ENCODE results near the gene PALMD.

PALMD gene

GRCh38 chr1:99657213-99658030 is 11.5 kb downstream of the PALMD start:
- in situ Hi-C loops (cut with MboI; ENCODE audit: low sequenced_read_pairs) = no loop called here

- in situ Hi-C loops (cut with MboI; ENCODE audit: low sequenced_read_pairs) = no loop called here
These were observed 12.0 kb downstream of the PALMD start for GRCh38 chr1:99658031-99658290.

- in situ Hi-C loops (cut with MboI; ENCODE audit: low sequenced_read_pairs) = no loop called here
These were observed 13.9 kb downstream of the PALMD start for GRCh38 chr1:99659755-99660210.

- in situ Hi-C loops (cut with MboI; ENCODE audit: low sequenced_read_pairs) = no loop called here
These were observed 14.6 kb downstream of the PALMD start for GRCh38 chr1:99660496-99660895.

- in situ Hi-C loops (cut with MboI; ENCODE audit: low sequenced_read_pairs) = no loop called here
These were observed 15.9 kb downstream of the PALMD start for GRCh38 chr1:99661780-99662179.

GRCh38 chr1:99662539-99663080 is 16.7 kb downstream of the PALMD start:
- in situ Hi-C loops (cut with MboI; ENCODE audit: low sequenced_read_pairs) = no loop called here

GRCh38 chr1:99663501-99663900 is 17.6 kb downstream of the PALMD start:
- in situ Hi-C loops (cut with MboI; ENCODE audit: low sequenced_read_pairs) = no loop called here

- in situ Hi-C loops (cut with MboI; ENCODE audit: low sequenced_read_pairs) = no loop called here
These were observed 19.3 kb downstream of the PALMD start for GRCh38 chr1:99665212-99665611.

GRCh38 chr1:99669376-99669775 is 23.5 kb downstream of the PALMD start:
- in situ Hi-C loops (cut with MboI; ENCODE audit: low sequenced_read_pairs) = no loop called here

GRCh38 chr1:99669821-99670220 is 23.9 kb downstream of the PALMD start:
- in situ Hi-C loops (cut with MboI; ENCODE audit: low sequenced_read_pairs) = no loop called here

GRCh38 chr1:99670583-99670982 is 24.7 kb downstream of the PALMD start:
- in situ Hi-C loops (cut with MboI; ENCODE audit: low sequenced_read_pairs) = no loop called here

- in situ Hi-C loops (cut with MboI; ENCODE audit: low sequenced_read_pairs) = no loop called here
These were observed 26.1 kb downstream of the PALMD start for GRCh38 chr1:99672038-99672437.

GRCh38 chr1:99672530-99673213 is 26.8 kb downstream of the PALMD start:
- in situ Hi-C loops (cut with MboI; ENCODE audit: low sequenced_read_pairs) = no loop called here

- in situ Hi-C loops (cut with MboI; ENCODE audit: low sequenced_read_pairs) = no loop called here
These were observed 27.4 kb downstream of the PALMD start for GRCh38 chr1:99673315-99673714.

GRCh38 chr1:99674115-99675064 is 28.5 kb downstream of the PALMD start:
- in situ Hi-C loops (cut with MboI; ENCODE audit: low sequenced_read_pairs) = no loop called here

GRCh38 chr1:99675292-99675691 is 29.4 kb downstream of the PALMD start:
- in situ Hi-C loops (cut with MboI; ENCODE audit: low sequenced_read_pairs) = no loop called here

- in situ Hi-C loops (cut with MboI; ENCODE audit: low sequenced_read_pairs) = no loop called here
These were observed 30.1 kb downstream of the PALMD start for GRCh38 chr1:99675994-99676393.

GRCh38 chr1:99676876-99677275 is 31.0 kb downstream of the PALMD start:
- in situ Hi-C loops (cut with MboI; ENCODE audit: low sequenced_read_pairs) = no loop called here

GRCh38 chr1:99677416-99677815 is 31.5 kb downstream of the PALMD start:
- in situ Hi-C loops (cut with MboI; ENCODE audit: low sequenced_read_pairs) = no loop called here

- in situ Hi-C loops (cut with MboI; ENCODE audit: low sequenced_read_pairs) = no loop called here
These were observed 34.4 kb downstream of the PALMD start for GRCh38 chr1:99680270-99680669.

- in situ Hi-C loops (cut with MboI; ENCODE audit: low sequenced_read_pairs) = no loop called here
These were observed 35.7 kb downstream of the PALMD start for GRCh38 chr1:99681583-99681982.
